ENCODE results near the gene TFDP1.

GRCh38 chr13:113653264-113654174 lies 69.0 kb downstream of the TFDP1 start:
- TF ChIP-seq CTCF (IDR thresholded peaks at IDR 0.05; ENCODE audit: insufficient read depth, low read length, poor library complexity, severe bottlenecking): no peak
- no peak for TF ChIP-seq EZH2phosphoT487 (conservative IDR thresholded peaks at IDR 0.05; ENCODE audit: low read length)
